Measurements from ENCODE around the gene ZMYND10. TPM values are rescaled to one million over a fixed set of nuclear protein-coding genes. Genes with fewer than 3 reads are reported as not detected.

Gene ZMYND10
- total and polyA plus RNA-seq, 2 experiments from 2014 or later: 0.61 to 1.5 TPM

- 30 to 46% methylated on average over 11 to 14 of the region's 14 CpGs for WGBS, 2 experiments (ENCODE audit: low coverage in 1 of 2, low lambda C conversion rate in 2 of 2, missing lambda C conversion rate in 2 of 2)
- Histone ChIP-seq H3F3A (ENCODE audit: insufficient read depth) (no peaks in the 10 kb centered on the region), H3K4me3 (peak overlapping the region; percentile 91), H3K4me2 (ENCODE audit: unreplicated experiment) (peak overlapping the region; percentile 91), H3K79me2 (ENCODE audit: insufficient read depth) (peaks cover 36% of the 10 kb centered on the region), H3K9me2 (ENCODE audit: insufficient read depth) (no peaks in the 10 kb centered on the region), H3K27me3 (replicated peaks; ENCODE audit: insufficient read depth) (no peaks in the 10 kb centered on the region), H3K36me3 (ENCODE audit: low read depth) (no peaks in the 10 kb centered on the region), H3K27ac (no peak overlapping the region), H3K9ac (peak overlapping the region; percentile 96), H3K9me3 (ENCODE audit: low read depth) (no peaks in the 10 kb centered on the region), H4K20me1 (ENCODE audit: insufficient read depth) (no peaks in the 10 kb centered on the region), H2AFZ (peak overlapping the region; percentile 93), H3K4me1 (ENCODE audit: insufficient read depth) (peaks cover 14% of the 10 kb centered on the region)
- no peak for DNase-seq
- no peak for TF ChIP-seq EZH2phosphoT487 (IDR thresholded peaks at IDR 0.05; ENCODE audit: insufficient read depth, low read depth)
- no peak for TF ChIP-seq EZH2 (IDR thresholded peaks at IDR 0.05; ENCODE audit: insufficient read depth, poor library complexity, severe bottlenecking)
- in situ Hi-C loops (cut with MboI): no loop called here
These were observed 23.5 kb downstream of the ZMYND10 start for GRCh38 chr3:50322115-50322385.

GRCh38 chr3:50321336-50322114 lies 24.0 kb downstream of the ZMYND10 start:
- Histone ChIP-seq H3K9me3 (ENCODE audit: low read depth) (no peaks in the 10 kb centered on the region), H3K36me3 (ENCODE audit: low read depth) (no peaks in the 10 kb centered on the region), H4K20me1 (ENCODE audit: insufficient read depth) (no peaks in the 10 kb centered on the region), H3F3A (ENCODE audit: insufficient read depth) (no peaks in the 10 kb centered on the region), H3K4me3 (peak overlapping the region; percentile 91), H3K4me1 (ENCODE audit: insufficient read depth) (peaks cover 11% of the 10 kb centered on the region; the same call in 1 of the 2 replicates), H2AFZ (peak overlapping the region; percentile 93), H3K4me2 (ENCODE audit: unreplicated experiment) (peak overlapping the region; percentile 91), H3K27ac (peak overlapping the region; percentile 90), H3K9ac (peak overlapping the region; percentile 96), H3K9me2 (ENCODE audit: insufficient read depth) (no peaks in the 10 kb centered on the region), H3K27me3 (replicated peaks; ENCODE audit: insufficient read depth) (no peaks in the 10 kb centered on the region), H3K79me2 (ENCODE audit: insufficient read depth) (peaks cover 31% of the 10 kb centered on the region)
- DNase-seq: peak; percentile 96
- WGBS, 2 experiments (ENCODE audit: low coverage in 1 of 2, low lambda C conversion rate in 2 of 2, missing lambda C conversion rate in 2 of 2): 1 to 2% methylated on average over 40 to 51 of the region's 59 CpGs
- in situ Hi-C loops (cut with MboI): no loop called here
- TF ChIP-seq EZH2 (IDR thresholded peaks at IDR 0.05; ENCODE audit: insufficient read depth, poor library complexity, severe bottlenecking) (no peak), EZH2phosphoT487 (IDR thresholded peaks at IDR 0.05; ENCODE audit: insufficient read depth, low read depth) (no peak)

- in situ Hi-C loops (cut with MboI): no loop called here
- Histone ChIP-seq H4K20me1 (ENCODE audit: insufficient read depth) (no peaks in the 10 kb centered on the region), H3K79me2 (ENCODE audit: insufficient read depth) (peaks cover 27% of the 10 kb centered on the region), H3K9ac (peak overlapping the region; percentile 96), H2AFZ (peak overlapping the region; percentile 93), H3K4me2 (ENCODE audit: unreplicated experiment) (peak overlapping the region; percentile 91), H3K9me2 (ENCODE audit: insufficient read depth) (no peaks in the 10 kb centered on the region), H3K4me3 (peak overlapping the region; percentile 91), H3K27me3 (replicated peaks; ENCODE audit: insufficient read depth) (no peaks in the 10 kb centered on the region), H3K9me3 (ENCODE audit: low read depth) (no peaks in the 10 kb centered on the region), H3K27ac (peak overlapping the region; percentile 90), H3K36me3 (ENCODE audit: low read depth) (no peaks in the 10 kb centered on the region), H3F3A (ENCODE audit: insufficient read depth) (no peaks in the 10 kb centered on the region), H3K4me1 (ENCODE audit: insufficient read depth) (peaks cover 11% of the 10 kb centered on the region; the same call in 1 of the 2 replicates)
- no peak for TF ChIP-seq EZH2phosphoT487 (IDR thresholded peaks at IDR 0.05; ENCODE audit: insufficient read depth, low read depth)
- TF ChIP-seq EZH2 (IDR thresholded peaks at IDR 0.05; ENCODE audit: insufficient read depth, poor library complexity, severe bottlenecking): no peak
- peak; percentile 84 for DNase-seq
- 1 to 2% methylated on average over 12 to 45 of the region's 45 CpGs for WGBS, 2 experiments (ENCODE audit: low coverage in 1 of 2, low lambda C conversion rate in 2 of 2, missing lambda C conversion rate in 2 of 2)
These were observed 24.6 kb downstream of the ZMYND10 start for GRCh38 chr3:50320853-50321335.

- H4K20me1 ChIP-seq (ENCODE audit: insufficient read depth): no peaks in the 10 kb centered on the region
- in situ Hi-C loops (cut with MboI): no loop called here
- TF ChIP-seq EZH2phosphoT487 (IDR thresholded peaks at IDR 0.05; ENCODE audit: insufficient read depth, low read depth) (no peak), EZH2 (IDR thresholded peaks at IDR 0.05; ENCODE audit: insufficient read depth, poor library complexity, severe bottlenecking) (no peak)
- peak overlapping the region; percentile 96 for H3K9ac ChIP-seq
- no peaks in the 10 kb centered on the region for H3K36me3 ChIP-seq (ENCODE audit: low read depth)
- peaks cover 11% of the 10 kb centered on the region; the same call in 1 of the 2 replicates for H3K4me1 ChIP-seq (ENCODE audit: insufficient read depth)
- H3K27ac ChIP-seq: no peak overlapping the region
- H3K9me2 ChIP-seq (ENCODE audit: insufficient read depth): no peaks in the 10 kb centered on the region
- WGBS, 2 experiments (ENCODE audit: low coverage in 1 of 2, low lambda C conversion rate in 2 of 2, missing lambda C conversion rate in 2 of 2): 85 to 87% methylated on average over 29 of the region's 29 CpGs
- H3K9me3 ChIP-seq (ENCODE audit: low read depth): no peaks in the 10 kb centered on the region
- H3F3A ChIP-seq (ENCODE audit: insufficient read depth): no peaks in the 10 kb centered on the region
- peak overlapping the region; percentile 91 for H3K4me2 ChIP-seq (ENCODE audit: unreplicated experiment)
- H2AFZ ChIP-seq: no peak overlapping the region; the same call in 1 of the 2 replicates
- DNase-seq: no peak
- H3K79me2 ChIP-seq (ENCODE audit: insufficient read depth): peaks cover 27% of the 10 kb centered on the region
- peak overlapping the region; percentile 91 for H3K4me3 ChIP-seq
- H3K27me3 ChIP-seq (replicated peaks; ENCODE audit: insufficient read depth): no peaks in the 10 kb centered on the region
These were observed 25.5 kb downstream of the ZMYND10 start for GRCh38 chr3:50319894-50320625.
